ENCODE data around the gene BBX.

Gene BBX

GRCh38 chr3:107845380-107846278 lies 322.9 kb downstream of the BBX start:
- H3K4me1 ChIP-seq, result peaks cover 0 to 11% (median 1%) of the 10 kb centered on the region in 4 donors
- H3K9me3 ChIP-seq, result no peaks in the 10 kb centered on the region
- no peak for DNase-seq
- no peak for TF ChIP-seq CTCF (IDR thresholded peaks at IDR 0.05)
- intact Hi-C loops (cut with DNase I; ENCODE audit: low total_unique reads), result loop anchor here (10.0 kb wide), 2 partner anchors 91 to 271 kb away; no protein-coding TSS in a partner anchor
- no peaks in the 10 kb centered on the region for H3K36me3 ChIP-seq
- no peak overlapping the region for H3K27ac ChIP-seq
- H3K4me3 ChIP-seq, result no peak overlapping the region
- no peaks in the 10 kb centered on the region for H3K27me3 ChIP-seq

- H3K4me3 ChIP-seq, result no peak overlapping the region
- no peaks in the 10 kb centered on the region for H3K36me3 ChIP-seq
- TF ChIP-seq CTCF (IDR thresholded peaks at IDR 0.05), result peak; percentile 55 to 58
- H3K9me3 ChIP-seq, result no peaks in the 10 kb centered on the region
- H3K27me3 ChIP-seq, result no peaks in the 10 kb centered on the region
- H3K27ac ChIP-seq, result no peak overlapping the region
- intact Hi-C loops (cut with DNase I; ENCODE audit: low total_unique reads), result loop anchor here (10.0 kb wide), 2 partner anchors 92 to 272 kb away; no protein-coding TSS in a partner anchor
- peak; percentile 53 to 81 for DNase-seq
- peaks cover 0 to 11% (median 1%) of the 10 kb centered on the region in 4 donors for H3K4me1 ChIP-seq
Observed at GRCh38 chr3:107846279-107846852, 323.6 kb downstream of the BBX start.

- Histone ChIP-seq H3K9me3 (no peaks in the 10 kb centered on the region), H3K27ac (no peak overlapping the region), H3K36me3 (no peaks in the 10 kb centered on the region), H3K4me3 (no peak overlapping the region), H3K27me3 (no peaks in the 10 kb centered on the region), H3K4me1 (peaks cover 0 to 6% (median 0%) of the 10 kb centered on the region in 4 donors)
- no peak for TF ChIP-seq CTCF (IDR thresholded peaks at IDR 0.05)
- no peak for DNase-seq
- intact Hi-C loops (cut with DNase I; ENCODE audit: low total_unique reads), result loop anchor here (10.0 kb wide), 2 partner anchors 93 to 273 kb away; no protein-coding TSS in a partner anchor
Observed at GRCh38 chr3:107847791-107848190, 325.0 kb downstream of the BBX start.

DNA sequence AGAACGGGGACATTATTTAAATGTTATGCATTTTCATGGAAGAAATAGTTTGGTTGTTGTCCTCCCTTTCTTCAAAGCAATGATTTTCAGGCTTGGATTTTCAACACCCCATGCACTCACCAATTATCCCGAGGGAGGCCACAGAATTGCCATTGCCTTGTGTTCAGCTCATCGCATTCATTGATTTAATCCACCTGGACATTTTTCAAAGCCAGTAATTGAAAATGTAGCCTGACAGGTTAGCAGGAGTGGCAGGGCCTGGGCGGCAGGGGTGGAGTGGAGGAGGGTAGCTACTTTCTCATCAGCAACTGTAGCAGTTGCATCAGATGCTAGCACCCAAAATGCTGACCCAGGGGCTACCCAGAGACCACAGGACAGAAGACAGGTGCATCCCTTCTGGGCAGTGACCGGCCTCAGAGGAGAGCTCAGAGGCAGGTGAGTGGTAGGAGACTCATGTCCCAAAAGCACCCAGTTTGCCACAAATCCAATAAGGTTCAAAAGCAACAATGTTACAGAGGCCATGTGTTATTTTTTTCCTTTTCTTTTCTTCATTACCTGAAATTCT lies 325.7 kb downstream of the BBX start:
- peaks cover 0 to 6% (median 0%) of the 10 kb centered on the region in 4 donors for H3K4me1 ChIP-seq
- no peaks in the 10 kb centered on the region for H3K27me3 ChIP-seq
- no peaks in the 10 kb centered on the region for H3K9me3 ChIP-seq
- DNase-seq, result no peak
- H3K4me3 ChIP-seq, result no peak overlapping the region
- H3K36me3 ChIP-seq, result no peaks in the 10 kb centered on the region
- no peak for TF ChIP-seq CTCF (IDR thresholded peaks at IDR 0.05)
- H3K27ac ChIP-seq, result no peak overlapping the region
- intact Hi-C loops (cut with DNase I; ENCODE audit: low total_unique reads), result loop anchor here (10.0 kb wide), 2 partner anchors 94 to 274 kb away; no protein-coding TSS in a partner anchor

GRCh38 chr3:107850681-107851080 lies 327.9 kb downstream of the BBX start:
- no peaks in the 10 kb centered on the region for H3K36me3 ChIP-seq
- H3K27ac ChIP-seq, result no peak overlapping the region
- no peak for DNase-seq
- H3K4me3 ChIP-seq, result no peak overlapping the region
- TF ChIP-seq CTCF (IDR thresholded peaks at IDR 0.05), result no peak
- peaks cover 0 to 5% (median 0%) of the 10 kb centered on the region in 4 donors for H3K4me1 ChIP-seq
- H3K9me3 ChIP-seq, result no peaks in the 10 kb centered on the region
- intact Hi-C loops (cut with DNase I; ENCODE audit: low total_unique reads), result no loop called here
- no peaks in the 10 kb centered on the region for H3K27me3 ChIP-seq

All from tibial artery (tissue), 4 donors.